ENCODE data around the gene ARHGEF37. TPM values are rescaled to one million over a fixed set of nuclear protein-coding genes. Genes with fewer than 3 reads are reported as not detected.
A peak's percentile ranks its signal among the peaks of the same experiment; 100 is the strongest.

ARHGEF37 gene
- total and polyA plus RNA-seq, 9 of the 15 experiments (the other 6 are each of a cell fraction or from before 2014, with no cell fraction given), result 0.01 to 0.27 (median 0.05) TPM

GRCh38 chr5:149632311-149633251 is 51.3 kb downstream of the ARHGEF37 start (continued):
- TF ChIP-seq MBD2 (IDR thresholded peaks at IDR 0.05; ENCODE audit: borderline replicate concordance, low read depth) (peak; percentile 52; the same call in 1 of the 2 replicates), POLR2G (IDR thresholded peaks at IDR 0.05; ENCODE audit: low read depth, low read length) (0 out of 2 replicates have a peak, but pooled peaks have one; percentile 29), NFRKB (IDR thresholded peaks at IDR 0.05; ENCODE audit: low read depth) (peak; percentile 42; the same call in 1 of the 2 replicates), RFX7 (CRISPR knock-in tag; IDR thresholded peaks at IDR 0.05) (no peak), KDM5B (IDR thresholded peaks at IDR 0.05; ENCODE audit: insufficient replicate concordance, low read depth, low read length) (no peak), ELF1 (tag; IDR thresholded peaks at IDR 0.05) (no peak), LARP7 (IDR thresholded peaks at IDR 0.05) (no peak), SRSF7 (optimal IDR thresholded peaks at IDR 0.05; ENCODE audit: low read depth, low read length) (no peak), CHAMP1 (IDR thresholded peaks at IDR 0.05) (no peak), ZBED1 (IDR thresholded peaks at IDR 0.05) (no peak), GABPA (tag; conservative IDR thresholded peaks at IDR 0.05; ENCODE audit: low read depth) (peak; percentile 45; the same call in 1 of the 2 replicates), XRCC5 (IDR thresholded peaks at IDR 0.05; ENCODE audit: low read depth, low read length) (no peak), TCF7 (IDR thresholded peaks at IDR 0.05; ENCODE audit: borderline replicate concordance) (0 out of 2 replicates have a peak, but pooled peaks have one; percentile 55), GTF2B (IDR thresholded peaks at IDR 0.05; ENCODE audit: extremely low read depth, insufficient read length) (no peak), PYGO2 (tag; IDR thresholded peaks at IDR 0.05) (no peak), TRIM25 (IDR thresholded peaks at IDR 0.05; ENCODE audit: borderline replicate concordance) (no peak), ZNF778 (CRISPR knock-in tag; IDR thresholded peaks at IDR 0.05) (no peak), FOS (IDR thresholded peaks at IDR 0.05; ENCODE audit: extremely low read depth, insufficient read length) (no peak), AFF4 (CRISPR knock-in tag; IDR thresholded peaks at IDR 0.05) (no peak)

Measured in K562 (cell line).